Kidney (tissue), 14 donors: ENCODE data around the gene TIAL1. TPM values are rescaled to one million over a fixed set of nuclear protein-coding genes. Genes with fewer than 3 reads are reported as not detected.

Experiments used
- DNase-seq, 5 donors: peaks; one replicate each; pipeline ENCODE4 v3.0.0-alpha.2; 2013 to 2020
- FAIRE-seq: peaks from 2 replicates; lab custom pipeline; 2012; peaks lifted over from hg19 to GRCh38; lab: Jason Lieb, UNC
- H3K27ac ChIP-seq, 2 donors: one replicate each; pipeline ENCODE4 v1.7.0; 2013; ENCODE audit warnings: low read depth in 2 of 2, low read length in 2 of 2, inconsistent platforms in 1 of 2
- H3K27me3 ChIP-seq: one replicate; pipeline ENCODE4 v1.7.1; 2013; ENCODE audit warnings: low read length, inconsistent platforms; ENCODE audit not compliant: control insufficient read depth, insufficient read depth
- H3K36me3 ChIP-seq, 3 donors: one replicate each; pipeline versions ENCODE4 v1.7.0 to v1.7.1; 2013; ENCODE audit warnings: low read length in 3 of 3, control low read depth in 1 of 3, inconsistent platforms in 1 of 3; ENCODE audit not compliant: insufficient read depth in 3 of 3, control insufficient read depth in 2 of 3
- H3K4me1 ChIP-seq, 3 donors: one replicate each; pipeline versions ENCODE4 v1.7.0 to v1.7.1; 2013; ENCODE audit warnings: low read length in 3 of 3, inconsistent platforms in 1 of 3, low read depth in 1 of 3; ENCODE audit not compliant: control insufficient read depth in 2 of 3, insufficient read depth in 2 of 3
- H3K4me3 ChIP-seq, 3 donors: one replicate each; pipeline versions ENCODE4 v1.7.0 to v1.8.1; 2013; ENCODE audit warnings: low read length in 3 of 3, control low read depth in 1 of 3, inconsistent platforms in 1 of 3
- H3K9ac ChIP-seq, 3 donors: one replicate each; pipeline versions ENCODE4 v1.7.0 to v1.7.1; 2013; ENCODE audit warnings: low read length in 3 of 3, control low read depth in 1 of 3, inconsistent platforms in 1 of 3
- H3K9me3 ChIP-seq, 3 donors: one replicate each; pipeline versions ENCODE4 v1.7.0 to v1.7.1; 2013; ENCODE audit warnings: low read length in 3 of 3, control low read depth in 1 of 3, inconsistent platforms in 1 of 3; ENCODE audit not compliant: control insufficient read depth in 2 of 3, insufficient read depth in 1 of 3
- CTCF ChIP-seq: IDR thresholded peaks from 3 replicates; pipeline ENCODE4 v1.5.1; 2012; ENCODE audit warnings: mild to moderate bottlenecking, moderate library complexity, borderline replicate concordance; ENCODE audit not compliant: insufficient read depth; ENCODE audit errors: extremely low read depth
- intact Hi-C: fragments of 100-400 bp; cut with DNase I; formaldehyde crosslinking; loops from one replicate; pipeline ENCODE4 v1.11.1; 2022
- polyA plus RNA-seq: library from polyadenylated mRNA; stranded (reverse); fragments of 350-450 nt; fragmentation: Illumina TruSeq; extraction: RNeasy Lipid Tissue Mini Kit (QIAGEN cat#74804); gene quantifications from one replicate; pipeline ENCODE4 v1.2.3, GENCODE V29; 2014; ENCODE audit warnings: low read depth, low replicate concordance; ENCODE audit not compliant: insufficient read depth
- total RNA-seq: library from RNA; stranded (reverse); fragmentation: NEBNext Ultra II Directional; extraction: Animal tissue kit (Norgen Biotek cat#: 25700); gene quantifications from one replicate; pipeline ENCODE4 v1.2.1, GENCODE V29; 2021
- donor health status: control.
- donor health status: control.
- donor health status: control.
- donor health status: control.
- donor health status: control.
- donor health status: DM: yes; HTN: yes; CAD: no.
- donor health status: Normal renal cell carcinoma (clear cell type).

TIAL1 gene
- total and polyA plus RNA-seq, 2 donors from 2014 or later = 46.7 to 88.8 TPM

- no peak overlapping the region for H3K9ac ChIP-seq
- no peak overlapping the region for H3K4me3 ChIP-seq
- H3K27ac ChIP-seq = no peak overlapping the region
- intact Hi-C loops = no loop called here
- TF ChIP-seq CTCF = no peak
- DNase-seq (no peak), FAIRE-seq (no peak)
- H3K9me3 ChIP-seq = no peaks in the 10 kb centered on the region
- no peaks in the 10 kb centered on the region for H3K36me3 ChIP-seq
- no peaks in the 10 kb centered on the region for H3K27me3 ChIP-seq
- H3K4me1 ChIP-seq = no peaks in the 10 kb centered on the region
Observed at GRCh38 chr10:119555178-119555784, 41.5 kb downstream of the TIAL1 start.

- no peak overlapping the region for H3K27ac ChIP-seq
- H3K4me3 ChIP-seq = no peak overlapping the region
- intact Hi-C loops = no loop called here
- H3K9me3 ChIP-seq = no peaks in the 10 kb centered on the region
- DNase-seq (no peak), FAIRE-seq (no peak)
- H3K9ac ChIP-seq = no peak overlapping the region
- no peaks in the 10 kb centered on the region for H3K27me3 ChIP-seq
- H3K4me1 ChIP-seq = no peaks in the 10 kb centered on the region
- no peak for TF ChIP-seq CTCF
- no peaks in the 10 kb centered on the region for H3K36me3 ChIP-seq
Observed at GRCh38 chr10:119550827-119551226, 45.9 kb downstream of the TIAL1 start.

- Histone ChIP-seq H3K4me3 (no peak overlapping the region), H3K9me3 (no peaks in the 10 kb centered on the region), H3K27ac (no peak overlapping the region), H3K27me3 (no peaks in the 10 kb centered on the region), H3K9ac (no peak overlapping the region), H3K4me1 (no peaks in the 10 kb centered on the region), H3K36me3 (no peaks in the 10 kb centered on the region)
- no peak for TF ChIP-seq CTCF
- intact Hi-C loops = no loop called here
- FAIRE-seq (no peak), DNase-seq (no peak)
Observed at GRCh38 chr10:119549247-119549999, 47.3 kb downstream of the TIAL1 start.
